ENCODE data around the gene PTPRM.

Gene PTPRM

GRCh38 chr18:7974200-7974874, 407.2 kb downstream of the PTPRM start:
- no peak for DNase-seq

DNA sequence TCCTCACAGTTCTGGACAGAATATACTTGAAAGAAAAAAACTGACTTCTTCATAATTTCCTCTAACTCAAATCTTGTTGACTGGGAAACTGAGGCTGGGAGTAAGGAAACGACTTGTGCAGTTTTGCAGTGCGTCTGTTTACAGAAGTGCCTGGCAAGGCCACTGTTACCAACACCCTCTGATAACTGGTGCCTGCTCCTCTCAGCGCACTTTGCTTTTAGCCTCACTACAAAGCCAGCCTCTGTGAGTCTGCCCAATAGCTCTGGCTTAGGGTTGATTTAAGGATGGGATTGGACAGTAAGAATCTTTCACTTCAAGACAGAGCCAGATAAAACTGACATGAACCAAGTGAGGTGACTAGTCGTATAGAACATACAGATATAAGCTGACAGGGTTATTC, 410.8 kb downstream of the PTPRM start:
- DNase-seq: no peak

DNA sequence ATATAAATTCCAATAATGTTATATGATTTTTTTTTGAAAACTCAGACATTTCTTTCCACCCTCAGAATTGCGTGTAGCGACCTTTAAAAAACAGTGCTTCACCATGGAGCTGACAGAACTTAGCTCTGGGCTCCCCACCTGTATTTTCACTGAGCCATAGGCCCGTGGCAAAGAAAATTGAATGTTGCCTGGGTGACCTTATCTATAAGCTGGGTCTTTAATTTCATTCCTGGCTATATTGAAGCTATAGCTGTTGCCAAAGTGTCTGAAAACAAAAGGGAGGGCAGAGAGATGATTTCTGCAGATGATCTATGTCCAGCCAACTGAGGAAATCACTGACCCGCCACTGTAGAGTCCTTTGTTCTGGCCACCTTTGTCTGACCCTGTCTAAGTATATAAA, 411.7 kb downstream of the PTPRM start:
- no peak for DNase-seq

DNA sequence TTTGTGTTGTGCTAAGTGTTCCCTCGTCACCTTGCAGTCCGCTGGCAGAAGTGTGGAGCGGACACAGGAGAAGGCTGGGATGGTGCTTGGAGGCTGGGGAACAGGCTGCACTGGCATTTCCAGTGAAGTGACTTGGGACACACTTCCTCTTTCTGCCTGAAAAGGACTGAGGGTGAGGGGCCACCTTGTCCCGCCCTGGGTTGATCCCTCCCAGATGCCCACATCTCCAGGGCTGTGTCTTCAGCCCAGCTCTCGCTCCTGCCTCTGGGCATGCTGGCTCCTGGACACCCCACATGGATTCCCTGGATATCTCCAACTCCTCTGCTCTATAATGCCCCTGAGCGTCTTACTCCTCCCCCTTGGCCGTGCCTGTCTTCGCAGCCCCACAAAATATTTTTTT, 412.6 kb downstream of the PTPRM start:
- no peak for DNase-seq

DNA sequence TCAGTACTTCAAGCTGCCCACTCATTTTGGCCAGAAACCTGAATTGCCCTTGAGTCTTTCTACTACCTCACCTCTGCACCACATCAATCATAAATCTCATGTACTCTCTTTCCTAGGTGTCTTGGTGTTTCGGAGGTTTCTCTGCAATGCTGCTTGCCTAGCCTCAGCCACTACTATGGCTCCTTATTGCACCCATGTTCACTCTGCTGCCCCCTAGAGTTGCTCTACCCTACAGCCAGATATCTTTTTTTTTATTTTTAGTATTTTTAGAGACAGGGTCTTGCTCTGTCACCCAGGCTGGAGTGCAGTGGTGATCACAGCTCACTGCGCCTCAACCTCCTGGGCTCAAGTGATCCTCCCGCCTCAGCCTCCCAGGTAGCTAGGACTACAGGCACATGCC, 413.0 kb downstream of the PTPRM start:
- DNase-seq: no peak

DNA sequence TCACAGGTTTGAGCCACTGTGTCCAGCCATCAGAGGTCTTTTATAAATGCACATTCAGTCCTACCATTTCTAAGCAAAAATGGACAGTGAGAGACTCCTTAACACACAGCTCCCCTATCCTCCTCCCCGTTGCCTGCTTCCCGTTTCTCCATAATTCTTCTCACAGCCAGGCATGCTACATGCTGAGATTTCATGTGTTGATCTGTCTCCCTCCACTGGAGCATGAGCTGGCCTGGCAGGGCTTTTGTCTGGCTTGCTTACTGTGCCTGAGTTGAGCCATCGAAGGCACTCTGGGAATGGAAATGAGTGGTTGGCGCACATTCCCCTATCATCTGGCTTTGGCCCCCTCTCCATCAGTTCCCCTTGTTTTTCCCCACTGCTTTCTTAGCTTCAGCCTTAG, 413.5 kb downstream of the PTPRM start:
- no peak for DNase-seq

- peak; percentile 15 for DNase-seq
Observed at GRCh38 chr18:7982216-7982615, 415.1 kb downstream of the PTPRM start.

DNA sequence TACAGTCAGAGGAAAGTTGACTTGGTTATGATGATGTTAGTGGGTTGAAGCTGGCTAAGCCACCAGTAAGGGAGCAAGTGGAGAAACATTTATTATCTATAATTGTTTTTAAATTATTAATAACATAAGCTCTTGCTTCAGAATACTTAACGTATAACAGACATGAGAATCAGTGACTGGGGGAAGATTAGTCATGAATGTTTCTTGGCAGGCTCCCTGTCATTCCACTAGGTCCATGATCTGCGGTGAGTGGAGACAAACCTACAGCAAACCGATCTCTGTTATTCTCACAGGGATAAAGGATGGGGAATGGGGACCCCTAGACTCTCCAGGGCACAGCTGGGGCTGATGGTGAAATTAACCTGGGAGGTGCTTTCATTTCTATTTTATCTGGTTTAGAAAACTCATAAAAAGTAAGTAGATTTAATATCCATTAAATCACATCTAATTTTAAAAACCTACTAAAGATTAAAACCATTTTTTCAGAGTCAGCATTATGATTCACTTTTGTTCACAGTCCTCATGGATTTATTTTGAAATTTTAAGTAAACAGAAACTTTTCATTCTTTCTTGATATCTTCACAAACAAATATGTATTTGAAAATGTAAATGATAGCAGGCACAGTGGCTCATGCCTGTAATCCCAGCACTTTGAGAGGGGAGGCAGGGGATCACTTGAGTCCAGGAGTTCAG, 420.3 kb downstream of the PTPRM start:
- peak; percentile 76 for DNase-seq

DNA sequence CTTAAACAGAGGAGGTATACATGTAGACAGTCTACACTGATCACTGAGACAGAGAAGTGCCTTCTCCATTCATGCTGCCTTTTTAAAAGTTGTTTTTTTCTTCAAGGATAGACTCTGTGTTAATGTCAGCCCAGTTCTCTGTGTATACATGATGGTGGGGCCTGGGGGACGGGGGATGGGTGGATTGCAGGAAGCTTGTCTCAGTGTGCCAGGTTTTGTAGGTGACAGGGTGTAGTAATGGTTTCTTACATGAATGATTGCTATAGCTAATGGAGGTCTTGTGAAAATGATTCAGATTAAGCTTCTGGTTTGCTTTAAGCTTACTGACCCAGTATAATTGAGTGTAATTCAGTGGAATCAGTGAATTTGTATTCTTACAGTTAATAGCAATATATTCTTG, 423.6 kb downstream of the PTPRM start:
- DNase-seq: no peak

- DNase-seq: no peak
Observed at GRCh38 chr18:8001711-8002301, 434.7 kb downstream of the PTPRM start.

DNA sequence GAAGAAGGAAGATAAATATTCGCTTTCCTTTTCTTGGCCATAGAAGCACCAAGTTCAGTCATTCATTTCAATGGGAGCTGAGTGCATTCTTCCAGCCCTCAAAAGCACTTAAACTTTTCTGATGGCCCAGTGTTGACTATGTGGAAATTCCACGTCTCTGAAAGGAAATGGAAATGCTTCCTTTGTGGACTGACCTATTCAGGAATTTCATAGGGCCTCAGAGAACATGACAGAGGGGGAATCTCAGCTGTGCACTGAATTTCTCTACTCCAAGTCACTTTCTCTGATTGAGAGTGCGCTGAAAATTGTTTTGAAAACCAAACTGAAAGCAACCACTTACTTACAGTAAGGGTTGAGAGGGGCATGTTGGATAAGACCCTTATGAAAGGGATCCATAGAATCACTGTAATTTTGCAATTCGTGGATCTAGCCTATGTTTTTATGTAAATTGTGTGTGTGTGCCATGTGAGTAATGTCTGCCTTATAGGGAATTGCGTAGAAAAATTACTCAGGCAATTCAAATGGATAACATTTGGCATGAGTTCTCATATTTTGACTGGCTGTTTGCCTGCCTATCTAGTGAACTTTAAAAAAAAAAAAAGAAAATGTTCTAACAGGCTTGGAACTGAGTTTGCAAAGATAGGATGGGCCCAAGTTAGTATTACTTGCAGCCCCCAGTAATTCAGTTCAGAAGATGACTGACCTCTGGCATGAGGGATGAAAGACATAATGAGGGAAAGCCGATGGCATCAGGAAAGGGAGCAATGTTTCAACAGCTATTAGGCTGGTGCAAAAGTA, 437.0 kb downstream of the PTPRM start:
- peak; percentile 17 for DNase-seq

DNA sequence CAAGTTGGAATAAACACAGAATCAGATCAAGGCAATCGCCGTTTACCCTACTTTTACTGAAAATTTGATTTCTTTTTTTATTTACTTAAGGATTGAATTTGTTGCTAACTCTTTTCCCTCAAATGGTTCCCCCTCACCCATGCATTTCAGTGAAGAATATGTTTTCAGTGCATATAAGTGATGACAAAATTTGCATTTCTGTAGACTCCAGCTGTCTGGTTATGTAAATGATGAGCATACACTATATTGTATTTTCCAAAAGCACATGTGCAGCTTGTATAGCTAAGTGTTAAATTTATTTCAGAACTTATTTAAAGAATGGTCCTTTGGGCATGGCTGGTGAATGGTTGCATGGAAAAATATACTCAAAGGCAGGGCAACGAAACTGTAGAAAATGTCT, 437.7 kb downstream of the PTPRM start:
- DNase-seq: no peak

DNA sequence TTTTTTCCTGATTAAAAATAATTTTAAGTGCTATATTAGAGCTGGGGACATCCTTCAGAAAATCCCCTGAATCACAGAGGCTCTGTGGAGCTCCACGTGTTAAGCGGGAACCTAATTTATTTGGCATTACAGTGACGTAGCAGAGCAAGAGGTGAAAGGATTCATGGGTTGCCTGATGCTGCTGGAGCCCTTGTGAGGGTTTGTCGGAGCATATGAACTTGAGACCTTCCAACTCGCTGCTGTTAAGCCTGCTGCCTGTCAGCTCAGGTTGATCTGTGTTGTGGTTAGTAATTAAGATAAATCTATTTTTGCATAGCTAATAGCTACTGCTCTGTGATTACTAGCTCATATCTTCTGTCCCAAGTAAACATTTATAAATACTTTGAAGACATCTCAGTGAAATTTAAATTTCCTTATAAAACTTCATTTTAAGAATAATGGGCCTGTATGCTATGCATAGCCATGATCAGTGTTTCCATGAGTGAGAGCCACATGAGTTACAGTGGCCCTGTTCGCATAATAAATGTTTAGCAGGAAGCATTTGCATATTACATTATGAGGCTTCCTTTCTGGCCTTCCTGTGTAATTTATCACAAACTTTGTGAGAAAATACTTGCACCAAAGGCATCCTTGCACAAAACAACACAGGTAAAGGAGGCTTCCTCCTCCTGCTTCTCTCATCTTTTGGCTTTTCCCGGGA, 438.9 kb downstream of the PTPRM start:
- DNase-seq: no peak

GRCh38 chr18:8006979-8007378, 439.9 kb downstream of the PTPRM start:
- DNase-seq: no peak

GRCh38 chr18:8008033-8008432, 440.9 kb downstream of the PTPRM start:
- DNase-seq: no peak

GRCh38 chr18:8011361-8011760, 444.2 kb downstream of the PTPRM start:
- DNase-seq: no peak

DNA sequence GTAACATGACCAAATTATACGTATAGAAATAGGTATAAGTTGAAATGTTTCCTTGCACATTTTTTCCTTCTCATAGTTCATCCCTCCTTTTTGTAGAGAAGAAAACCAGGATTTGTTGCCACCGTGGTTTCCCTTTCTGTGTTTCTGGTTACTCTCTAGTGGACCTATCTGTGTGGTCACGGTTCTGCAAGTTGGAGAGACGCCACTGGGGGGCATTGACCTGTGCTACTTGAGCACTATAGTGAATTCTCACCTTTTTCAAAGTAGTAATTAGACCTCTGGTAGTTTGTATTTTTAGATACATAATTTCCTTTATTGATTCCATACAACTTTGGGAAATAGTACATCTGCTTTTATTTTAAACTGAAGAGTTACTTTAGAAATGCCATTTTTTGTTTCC, 444.8 kb downstream of the PTPRM start:
- no peak for DNase-seq

DNA sequence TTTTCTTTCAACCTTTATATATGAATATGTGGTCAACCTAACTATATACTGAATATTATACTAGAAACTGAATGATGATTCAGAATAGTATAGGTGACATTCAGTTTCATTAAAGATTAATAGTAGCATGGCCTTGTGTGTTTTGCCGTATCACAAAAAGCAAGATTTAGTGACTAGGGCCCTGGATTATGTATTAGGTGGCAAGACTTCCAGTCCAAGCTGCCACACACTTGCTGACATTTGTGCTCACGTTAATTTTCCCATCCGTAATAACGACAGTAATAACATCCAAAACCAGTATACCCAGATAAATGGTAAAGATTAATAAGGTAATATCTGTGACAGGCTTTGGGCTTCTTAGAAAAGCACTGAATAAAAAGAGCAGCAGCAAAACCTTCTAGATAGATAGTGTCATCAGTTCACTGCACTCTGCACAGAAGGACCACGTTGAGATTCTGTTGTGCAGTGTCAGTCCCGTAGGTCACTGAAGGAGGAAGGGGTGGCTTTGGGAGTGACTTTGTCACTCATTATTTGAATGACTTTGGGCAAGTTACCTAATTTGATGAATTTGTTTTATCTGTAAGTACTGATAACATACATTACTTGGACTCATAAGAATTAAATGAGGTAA, 451.7 kb downstream of the PTPRM start:
- no peak for DNase-seq

GRCh38 chr18:8019600-8019999, 452.5 kb downstream of the PTPRM start:
- DNase-seq: no peak

DNA sequence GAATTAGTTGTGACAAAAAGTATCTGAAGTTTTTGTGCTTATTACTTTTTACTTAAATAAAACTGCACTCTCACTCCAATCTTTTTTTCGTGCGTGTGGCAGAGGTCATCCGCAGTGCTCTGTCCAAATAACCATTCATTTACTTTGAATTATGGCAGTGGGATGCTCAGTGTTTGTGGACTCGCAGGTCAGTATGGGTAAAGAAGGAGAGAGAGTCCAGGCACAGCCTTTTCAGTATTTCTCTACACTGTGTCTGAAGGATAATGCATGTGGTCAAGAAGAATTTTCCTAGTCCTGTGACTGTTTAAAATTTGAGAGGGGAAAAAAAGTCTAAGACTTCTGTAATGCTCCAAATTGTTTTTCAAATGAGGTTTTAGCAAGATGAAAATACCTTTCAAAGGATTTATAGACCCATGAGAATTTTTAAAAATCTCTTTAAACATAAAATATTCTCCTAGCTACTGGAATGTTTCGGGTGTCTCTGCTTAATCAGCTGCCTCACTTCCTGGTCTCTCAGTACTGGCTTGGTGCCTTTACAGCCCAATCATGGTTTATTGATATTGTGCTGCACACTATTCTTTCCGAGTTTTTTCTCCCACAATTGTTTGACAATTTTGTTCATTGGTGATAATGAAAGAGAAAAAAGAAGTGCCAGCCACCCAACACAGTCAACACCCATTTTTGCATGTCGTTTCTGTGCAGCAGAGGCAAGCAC, 453.2 kb downstream of the PTPRM start:
- DNase-seq: no peak

DNA sequence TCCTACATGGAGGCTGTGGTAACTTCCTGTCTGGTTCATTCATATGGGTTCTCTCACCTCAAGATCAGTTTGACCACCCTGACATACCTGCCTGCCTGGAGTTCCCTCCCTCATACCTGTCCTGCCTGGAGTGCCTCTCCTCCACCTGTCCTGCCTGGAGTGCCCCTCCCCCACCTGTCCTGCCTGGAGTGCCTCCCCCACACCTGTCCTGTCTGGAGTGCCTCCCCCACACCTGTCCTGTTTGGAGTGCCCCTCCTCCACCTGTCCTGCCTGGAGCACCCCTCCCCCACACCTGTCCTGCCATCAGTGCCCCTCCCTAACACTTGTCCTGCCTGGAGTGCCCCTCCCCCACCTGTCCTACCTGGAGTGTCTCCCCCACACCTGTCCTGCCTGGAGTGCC, 461.9 kb downstream of the PTPRM start:
- DNase-seq: no peak

DNA sequence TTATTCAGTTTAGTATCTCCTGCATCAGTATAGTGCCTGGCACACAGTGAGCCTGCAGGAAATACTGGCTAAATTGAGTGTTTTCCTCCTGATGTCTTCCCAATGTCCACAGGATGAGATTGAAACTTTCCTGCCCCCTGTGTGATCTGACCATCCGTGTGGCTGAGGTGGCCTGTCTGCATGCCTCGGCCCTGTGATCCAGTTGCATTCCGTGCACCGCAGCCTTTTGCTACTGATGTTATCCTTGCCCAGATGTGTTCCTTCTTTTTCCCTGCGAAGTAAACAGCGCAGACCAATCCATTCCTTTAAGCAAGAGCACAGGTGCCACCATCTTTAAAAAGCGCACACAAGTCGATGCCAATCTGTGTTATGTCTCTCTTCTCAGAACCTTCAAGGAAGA, 462.6 kb downstream of the PTPRM start:
- no peak for DNase-seq
